H54 (cell line): ENCODE results near the gene EPB41.

Experiments used
- DNase-seq: peaks from one replicate; pipeline ENCODE4 v3.0.0; 2011; ENCODE audit warnings: low spot score, mixed read lengths; ENCODE audit not compliant: insufficient read length
- FAIRE-seq: peaks from 3 replicates; lab custom pipeline; 2011; peaks lifted over from hg19 to GRCh38; lab: Jason Lieb, UNC
- POLR2A ChIP-seq: IDR thresholded peaks from 2 replicates; pipeline ENCODE4 v1.6.1; 2011; ENCODE audit warnings: low read depth, mild to moderate bottlenecking, low read length

Gene EPB41

GRCh38 chr1:29162476-29163138, 248.2 kb downstream of the EPB41 start:
- TF ChIP-seq POLR2A: no peak
- DNase-seq (no peak), FAIRE-seq (no peak)

- FAIRE-seq: no peak
- no peak for DNase-seq
- no peak for TF ChIP-seq POLR2A
Observed at GRCh38 chr1:29164588-29164987, 250.2 kb downstream of the EPB41 start.

DNA sequence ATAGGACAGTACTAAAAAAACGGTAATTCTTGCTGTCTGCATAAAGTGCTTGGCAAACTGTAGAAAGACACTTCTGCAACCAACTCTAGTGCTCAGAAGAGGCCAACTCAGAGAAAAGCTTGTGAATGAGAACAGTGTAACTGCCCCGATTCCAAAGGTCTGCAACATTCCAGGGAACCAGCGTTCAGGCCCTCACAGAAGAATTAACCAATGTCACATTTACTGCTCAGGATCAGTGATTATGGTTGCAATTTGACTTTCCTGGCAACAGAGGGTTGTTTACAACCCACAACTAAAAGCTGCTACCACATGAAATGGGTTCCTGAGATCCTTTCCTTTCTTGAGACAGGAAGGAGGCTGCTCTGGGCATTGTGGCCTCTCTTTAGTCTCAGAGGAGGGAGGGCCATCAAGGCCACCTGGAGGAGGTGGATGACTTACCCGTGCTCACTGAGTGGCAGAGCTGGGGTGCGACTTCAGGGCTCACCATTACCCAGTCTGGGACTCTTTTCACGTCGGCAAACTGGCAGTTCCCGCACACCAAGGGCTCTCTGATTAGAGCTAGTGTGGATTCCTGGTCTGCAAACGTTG, 252.0 kb downstream of the EPB41 start:
- FAIRE-seq (no peak), DNase-seq (no peak)
- TF ChIP-seq POLR2A: no peak

GRCh38 chr1:29167904-29168303, 253.5 kb downstream of the EPB41 start:
- DNase-seq (no peak), FAIRE-seq (no peak)
- TF ChIP-seq POLR2A: no peak
